SIG-M5 treated with dmso at 0.1 percent for 504 hours (cell line): ENCODE data around the gene RFX8.
"Not testable (repeated sequence)": the region's sequence is repeated elsewhere in the genome, so short reads cannot be mapped to it uniquely, and the experiment has no call there.

Experiments
- DNase-seq: peaks from one replicate; lab custom pipeline; 2025; ENCODE audit not compliant: unreplicated experiment; lab: John Stamatoyannopoulos, UW

Gene RFX8

GRCh38 chr2:101442667-101443061 lies 32.2 kb downstream of the RFX8 start:
- DNase-seq, result no peak

GRCh38 chr2:101442042-101442666 lies 32.8 kb downstream of the RFX8 start:
- peak; percentile 60 for DNase-seq

- no peak for DNase-seq
Measured at GRCh38 chr2:101440127-101440738, 34.7 kb downstream of the RFX8 start.

GRCh38 chr2:101439716-101440115 lies 35.2 kb downstream of the RFX8 start:
- no peak for DNase-seq

GRCh38 chr2:101438555-101438954 lies 36.4 kb downstream of the RFX8 start:
- DNase-seq, result not testable (repeated sequence)

GRCh38 chr2:101435001-101435862 lies 39.7 kb downstream of the RFX8 start:
- DNase-seq, result no peak

GRCh38 chr2:101433465-101433864 lies 41.4 kb downstream of the RFX8 start:
- DNase-seq, result no peak

GRCh38 chr2:101432411-101433181 lies 42.3 kb downstream of the RFX8 start:
- no peak for DNase-seq

GRCh38 chr2:101431486-101431885 lies 43.4 kb downstream of the RFX8 start:
- no peak for DNase-seq

- no peak for DNase-seq
Measured at GRCh38 chr2:101430156-101430555, 44.8 kb downstream of the RFX8 start.

- DNase-seq, result no peak
Measured at GRCh38 chr2:101429453-101429852, 45.5 kb downstream of the RFX8 start.

GRCh38 chr2:101428422-101429176 lies 46.3 kb downstream of the RFX8 start:
- DNase-seq, result no peak

- DNase-seq, result no peak
Measured at GRCh38 chr2:101427743-101428142, 47.2 kb downstream of the RFX8 start.

GRCh38 chr2:101427240-101427639 lies 47.7 kb downstream of the RFX8 start:
- DNase-seq, result no peak

- no peak for DNase-seq
Measured at GRCh38 chr2:101426822-101427221, 48.1 kb downstream of the RFX8 start.

GRCh38 chr2:101420623-101421022 lies 54.3 kb downstream of the RFX8 start:
- no peak for DNase-seq

- DNase-seq, result peak; percentile 71
Measured at GRCh38 chr2:101419096-101419663, 55.7 kb downstream of the RFX8 start.

GRCh38 chr2:101418460-101419095 lies 56.3 kb downstream of the RFX8 start:
- DNase-seq, result no peak

- DNase-seq, result no peak
Measured at GRCh38 chr2:101416609-101417008, 58.3 kb downstream of the RFX8 start.

GRCh38 chr2:101415884-101416283 lies 59.0 kb downstream of the RFX8 start:
- DNase-seq, result no peak
